GM21447 (cell line): ENCODE measurements around the gene LMF1.
"Not testable (repeated sequence)": the region's sequence is repeated elsewhere in the genome, so short reads cannot be mapped to it uniquely, and the experiment has no call there.

Experiments
- ATAC-seq: cut with Tn5 transposase; IDR thresholded peaks from one replicate; pipeline ENCODE4 v1.9.1; 2021; ENCODE audit not compliant: unreplicated experiment

Gene LMF1

DNA sequence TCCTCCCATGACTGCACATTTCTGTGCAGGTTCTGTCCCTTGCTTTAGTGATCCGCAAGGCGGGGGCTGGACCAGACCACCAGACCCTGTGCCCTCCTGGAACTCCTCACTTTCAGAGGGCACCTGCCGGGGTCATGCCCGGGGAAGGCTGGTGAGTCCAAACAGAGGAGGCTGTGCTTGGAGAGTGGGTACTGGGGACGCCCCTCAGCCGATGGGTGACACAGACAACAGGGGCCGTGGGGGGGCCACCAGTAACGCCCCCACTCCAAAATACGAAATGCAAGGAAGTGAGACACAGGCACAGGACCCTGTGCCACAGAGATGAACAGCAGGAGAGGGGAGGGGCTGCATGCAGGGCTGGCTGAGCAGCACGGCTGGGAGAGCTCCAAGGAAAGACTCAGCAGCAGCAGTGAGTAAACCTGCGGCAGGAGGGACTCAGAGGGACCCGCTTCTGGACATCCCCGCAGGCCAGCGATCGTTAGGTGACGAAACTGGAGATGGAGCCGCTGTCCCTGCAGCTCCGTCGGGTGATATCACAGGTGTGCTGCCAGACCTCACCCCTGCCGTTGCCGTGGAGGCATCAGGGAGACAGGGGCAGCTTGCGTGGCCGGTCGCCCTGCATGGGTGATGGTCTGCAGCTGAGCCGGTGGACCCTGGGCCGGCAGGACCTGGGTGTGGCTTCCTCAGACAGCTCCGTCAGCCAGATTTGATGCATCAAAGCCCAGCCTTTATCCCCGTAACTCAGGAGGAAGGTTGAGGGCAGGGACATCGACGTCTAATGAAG is 99.0 kb downstream of the LMF1 start:
- no peak for ATAC-seq

- no peak for ATAC-seq
Measured at GRCh38 chr16:870856-871561, 99.8 kb downstream of the LMF1 start.

DNA sequence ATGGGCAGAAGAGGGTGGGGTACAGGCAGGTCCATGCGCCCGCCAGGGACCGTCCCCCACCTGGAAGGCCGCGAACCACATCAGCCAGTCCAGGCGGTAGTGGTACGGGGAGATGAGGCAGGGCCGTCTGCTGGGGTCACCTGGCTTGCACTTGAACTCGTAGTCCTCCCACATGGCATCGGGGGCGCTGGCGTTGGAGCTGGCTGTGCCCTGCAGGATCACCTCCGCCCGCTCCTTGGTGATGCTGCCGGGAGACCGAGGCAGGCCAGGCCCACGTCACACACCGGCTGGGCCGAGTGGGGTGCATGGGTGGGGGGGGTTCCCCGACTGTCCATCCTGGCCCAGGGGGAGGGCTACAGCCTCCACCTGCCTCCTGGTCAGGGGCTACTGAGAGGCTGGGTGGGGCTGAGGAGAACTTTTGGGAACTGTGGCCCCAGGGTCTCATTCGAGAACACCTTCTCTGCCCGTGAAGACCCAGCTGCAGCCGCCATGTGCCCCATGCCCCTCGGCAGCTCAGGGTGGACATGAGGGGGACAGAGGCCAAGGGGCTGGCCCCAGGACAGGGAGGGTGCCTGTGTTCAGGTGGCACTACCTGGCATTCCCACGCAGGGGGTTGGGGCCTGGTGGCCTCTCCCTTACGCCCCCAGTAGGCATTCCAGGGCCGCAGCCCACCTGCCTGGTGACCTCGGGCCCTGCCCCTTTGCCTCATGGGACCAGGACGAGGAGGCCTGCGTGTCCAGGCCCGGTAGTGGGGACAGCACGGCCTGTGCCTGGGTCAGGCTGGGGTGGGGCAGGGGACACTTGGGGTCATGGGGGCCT is 100.8 kb downstream of the LMF1 start:
- ATAC-seq: no peak

DNA sequence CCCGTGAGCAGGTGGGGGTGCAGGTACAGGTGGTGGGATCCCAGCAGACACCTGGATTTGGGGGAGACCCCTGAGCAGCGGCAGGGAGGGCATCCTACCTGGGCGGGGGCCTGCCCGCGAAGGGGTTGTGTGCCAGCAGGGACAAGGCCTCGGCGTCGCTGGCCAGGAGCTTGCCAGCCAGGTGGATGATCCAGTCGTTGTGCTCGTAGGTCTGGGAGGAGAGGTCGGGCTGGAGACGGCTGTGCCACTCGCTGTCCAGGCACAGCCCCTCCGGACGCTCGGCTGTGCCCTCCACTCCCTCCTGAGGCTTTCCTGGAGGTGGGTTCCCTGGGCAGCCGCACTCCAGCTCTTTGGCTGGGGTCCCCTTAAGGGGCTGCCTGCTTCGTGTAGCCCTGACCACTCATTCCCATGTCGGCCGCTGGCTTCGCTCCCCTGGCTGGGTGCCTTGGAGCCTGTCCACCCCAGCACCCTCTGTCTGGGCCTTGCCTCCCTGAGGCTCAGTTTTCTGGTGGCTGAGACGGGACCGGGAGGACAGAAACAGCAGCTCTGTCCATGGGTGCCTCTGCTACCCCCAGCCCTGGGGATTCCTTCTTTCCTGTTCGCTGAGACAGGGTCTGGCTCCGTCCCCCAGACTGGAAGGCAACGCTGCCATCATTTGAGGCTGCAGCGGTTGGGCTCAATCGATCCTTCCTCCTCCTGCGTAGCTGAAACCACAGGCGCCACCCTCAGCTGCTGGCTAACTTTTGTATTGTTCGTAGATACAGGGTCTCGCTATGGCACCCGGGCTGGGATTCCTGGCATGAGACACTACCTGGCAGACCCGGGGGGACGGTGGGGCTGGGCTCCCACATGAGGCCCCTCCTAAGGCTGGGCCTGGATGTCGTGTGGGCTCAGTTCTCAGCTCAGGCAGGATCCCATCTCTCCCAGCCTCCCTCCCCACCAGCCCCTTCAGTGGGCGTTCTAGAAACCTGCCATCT is 101.7 kb downstream of the LMF1 start:
- no peak for ATAC-seq

DNA sequence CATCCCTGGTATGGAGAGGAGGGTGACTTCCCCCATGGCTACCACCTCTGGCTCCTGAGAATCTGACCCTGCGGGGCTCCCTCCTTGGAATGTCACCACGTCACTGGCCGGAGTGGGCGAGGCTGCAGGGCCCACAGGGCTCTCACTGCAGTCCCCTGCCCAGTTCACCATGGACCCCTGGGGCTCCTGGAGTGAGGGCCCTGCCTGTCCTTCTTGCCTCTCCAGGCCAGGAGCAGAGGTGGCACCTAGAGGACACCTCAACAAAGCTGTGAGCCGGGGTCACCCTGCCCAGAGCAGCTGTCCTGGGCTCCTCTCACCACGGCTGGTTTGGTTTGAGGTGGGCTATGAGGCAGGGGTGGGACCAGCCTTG is 102.4 kb downstream of the LMF1 start:
- no peak for ATAC-seq

DNA sequence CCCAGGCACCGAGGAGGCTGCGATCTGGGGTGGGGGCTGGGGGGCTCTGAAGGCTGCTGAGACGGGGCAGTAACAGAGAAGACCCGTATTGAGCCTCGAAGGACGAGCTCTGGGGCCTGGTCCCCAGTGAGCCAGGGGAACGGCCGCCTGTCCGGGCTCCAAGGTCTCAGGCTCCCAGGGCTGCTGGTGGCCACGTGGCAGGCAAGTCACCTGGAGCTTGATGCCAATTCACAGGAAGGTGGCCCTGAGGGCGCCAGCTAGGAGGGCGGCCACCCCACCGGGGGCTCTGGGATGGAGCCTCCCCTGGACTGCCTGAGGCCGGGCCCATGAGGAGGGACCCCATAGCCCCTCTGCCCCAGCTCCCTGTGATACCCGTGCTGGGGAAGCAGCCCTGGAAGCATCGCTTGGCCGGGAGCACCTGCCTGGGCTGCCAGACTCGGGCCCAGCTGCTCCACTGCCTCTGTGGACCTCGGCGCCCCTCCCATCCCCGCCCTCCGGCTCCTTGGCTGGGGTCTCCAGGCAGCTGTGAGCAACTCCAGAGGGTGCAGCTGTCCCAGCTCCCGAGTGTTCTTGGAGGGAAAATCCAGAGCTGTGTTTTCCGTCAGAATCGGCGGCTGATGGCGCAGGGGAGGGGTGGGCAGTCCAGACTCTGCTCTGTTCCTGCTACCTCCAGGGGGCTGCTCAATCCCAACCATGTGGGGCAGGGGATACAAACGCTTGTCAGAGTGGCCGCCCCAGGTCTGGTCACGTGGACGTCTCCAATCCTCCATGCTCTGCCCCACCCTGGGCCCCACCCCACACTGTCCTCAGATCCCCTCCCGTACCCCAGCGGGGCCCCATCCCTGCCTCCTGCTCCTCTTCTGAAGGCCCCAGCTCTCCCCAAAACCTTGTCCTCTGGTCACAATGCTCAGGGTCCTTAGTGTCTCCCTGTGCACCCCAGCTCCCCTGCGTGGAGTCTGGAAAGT is 103.1 kb downstream of the LMF1 start:
- ATAC-seq: no peak

GRCh38 chr16:866252-866896 is 104.4 kb downstream of the LMF1 start:
- ATAC-seq: no peak

DNA sequence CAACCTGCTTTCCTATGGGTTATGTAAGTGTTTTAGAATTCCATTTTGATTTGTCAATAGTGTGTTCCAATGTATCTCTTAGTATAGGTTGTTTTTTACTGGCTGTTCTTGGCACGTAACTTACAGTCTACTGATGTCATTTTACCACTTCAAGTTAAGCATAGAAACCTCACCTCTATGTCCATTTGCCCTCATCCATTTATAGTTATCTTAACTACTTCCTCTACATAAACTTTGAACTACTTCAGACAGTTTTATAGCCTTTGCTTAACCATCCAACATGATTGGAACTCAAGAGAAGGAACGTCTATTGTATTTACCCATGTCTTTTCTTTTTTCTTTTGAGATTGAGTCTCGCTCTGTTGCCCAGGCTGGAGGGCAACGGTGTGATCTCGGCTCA is 105.8 kb downstream of the LMF1 start:
- no peak for ATAC-seq

DNA sequence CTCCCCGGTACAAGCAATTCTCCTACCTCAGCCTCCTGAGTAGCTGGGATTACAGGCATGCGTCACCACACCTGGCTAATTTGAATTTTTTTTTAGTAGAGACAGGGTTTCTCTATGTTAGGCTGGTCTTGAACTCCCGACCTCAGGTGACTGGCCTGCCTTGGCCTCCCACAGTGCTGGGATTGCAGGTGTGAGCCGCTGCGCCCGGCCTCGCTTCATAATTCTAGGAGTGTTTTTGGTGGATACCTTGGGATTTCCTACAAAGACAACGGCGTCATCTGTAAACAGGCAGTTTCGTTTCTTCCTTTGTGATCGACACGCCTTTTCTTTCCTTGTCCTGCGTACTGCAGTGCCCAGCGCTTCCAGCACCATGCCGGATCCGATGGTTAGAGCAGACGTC is 109.3 kb downstream of the LMF1 start:
- ATAC-seq: no peak

DNA sequence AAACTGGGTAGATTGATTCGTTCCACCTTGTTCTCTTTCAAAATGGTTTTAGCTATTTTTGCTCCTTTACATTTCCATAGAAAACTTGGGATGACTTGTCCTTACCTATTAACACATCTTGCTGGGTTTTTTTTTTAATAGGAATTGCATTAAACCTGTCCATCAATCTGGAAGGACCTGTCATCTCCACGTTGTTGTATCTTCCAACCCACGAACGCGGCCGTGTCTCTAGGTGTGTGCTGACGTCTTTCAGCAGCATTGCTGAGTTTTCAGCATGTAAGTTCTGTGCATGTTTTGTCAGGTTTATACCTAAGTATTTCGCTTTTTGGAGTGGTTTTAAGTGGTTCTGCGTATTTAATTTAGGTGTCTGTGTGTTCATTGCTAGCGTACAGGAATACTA is 109.9 kb downstream of the LMF1 start:
- no peak for ATAC-seq

DNA sequence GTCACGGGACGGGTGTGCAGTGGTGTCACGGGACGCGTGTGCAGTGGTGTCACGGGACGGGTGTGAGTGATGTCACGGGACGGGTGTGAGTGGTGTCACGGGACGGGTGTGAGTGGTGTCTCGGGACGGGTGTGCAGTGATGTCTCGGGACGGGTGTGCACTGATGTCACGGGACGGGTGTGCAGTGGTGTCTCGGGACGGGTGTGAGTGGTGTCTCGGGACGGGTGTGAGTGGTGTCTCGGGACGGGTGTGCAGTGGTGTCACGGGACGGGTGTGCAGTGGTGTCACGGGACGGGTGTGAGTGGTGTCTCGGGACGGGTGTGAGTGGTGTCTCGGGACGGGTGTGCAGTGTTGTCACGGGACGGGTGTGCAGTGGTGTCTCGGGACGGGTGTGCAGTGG is 111.8 kb downstream of the LMF1 start:
- not testable (repeated sequence) for ATAC-seq

DNA sequence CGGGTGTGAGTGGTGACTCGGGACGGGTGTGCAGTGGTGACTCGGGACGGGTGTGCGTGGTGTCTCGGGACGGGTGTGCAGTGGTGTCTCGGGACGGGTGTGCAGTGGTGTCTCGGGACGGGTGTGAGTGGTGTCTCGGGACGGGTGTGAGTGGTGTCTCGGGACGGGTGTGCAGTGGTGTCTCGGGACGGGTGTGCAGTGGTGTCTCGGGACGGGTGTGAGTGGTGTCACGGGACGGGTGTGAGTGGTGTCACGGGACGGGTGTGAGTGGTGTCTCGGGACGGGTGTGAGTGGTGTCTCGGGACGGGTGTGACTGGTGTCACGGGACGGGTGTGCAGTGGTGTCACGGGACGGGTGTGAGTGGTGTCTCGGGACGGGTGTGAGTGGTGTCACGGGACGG is 112.3 kb downstream of the LMF1 start:
- ATAC-seq: not testable (repeated sequence)

GRCh38 chr16:856811-857210 is 114.0 kb downstream of the LMF1 start:
- no peak for ATAC-seq

- no peak for ATAC-seq
Measured at GRCh38 chr16:856101-856500, 114.7 kb downstream of the LMF1 start.

DNA sequence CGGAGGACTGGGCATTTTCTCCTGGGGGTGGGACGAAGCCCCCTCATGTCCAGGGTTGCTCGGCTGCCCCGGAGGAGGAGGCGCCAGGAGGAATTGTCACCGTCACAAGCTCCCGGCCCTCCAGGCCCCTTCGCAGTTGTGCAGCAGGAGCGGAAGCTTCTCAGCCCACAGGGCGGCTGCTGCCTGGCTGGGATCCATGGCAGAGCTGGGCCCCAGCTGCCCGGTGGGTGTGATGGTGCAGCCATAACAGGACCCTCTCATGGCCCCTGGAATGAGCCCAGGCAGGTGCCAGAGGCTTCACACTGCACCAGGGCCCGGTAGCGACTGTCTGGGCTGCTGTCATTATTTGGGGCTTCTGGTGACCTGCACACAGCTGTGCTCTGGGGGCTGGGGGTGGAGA is 115.3 kb downstream of the LMF1 start:
- ATAC-seq: no peak

- no peak for ATAC-seq
Measured at GRCh38 chr16:854808-855410, 115.9 kb downstream of the LMF1 start.

DNA sequence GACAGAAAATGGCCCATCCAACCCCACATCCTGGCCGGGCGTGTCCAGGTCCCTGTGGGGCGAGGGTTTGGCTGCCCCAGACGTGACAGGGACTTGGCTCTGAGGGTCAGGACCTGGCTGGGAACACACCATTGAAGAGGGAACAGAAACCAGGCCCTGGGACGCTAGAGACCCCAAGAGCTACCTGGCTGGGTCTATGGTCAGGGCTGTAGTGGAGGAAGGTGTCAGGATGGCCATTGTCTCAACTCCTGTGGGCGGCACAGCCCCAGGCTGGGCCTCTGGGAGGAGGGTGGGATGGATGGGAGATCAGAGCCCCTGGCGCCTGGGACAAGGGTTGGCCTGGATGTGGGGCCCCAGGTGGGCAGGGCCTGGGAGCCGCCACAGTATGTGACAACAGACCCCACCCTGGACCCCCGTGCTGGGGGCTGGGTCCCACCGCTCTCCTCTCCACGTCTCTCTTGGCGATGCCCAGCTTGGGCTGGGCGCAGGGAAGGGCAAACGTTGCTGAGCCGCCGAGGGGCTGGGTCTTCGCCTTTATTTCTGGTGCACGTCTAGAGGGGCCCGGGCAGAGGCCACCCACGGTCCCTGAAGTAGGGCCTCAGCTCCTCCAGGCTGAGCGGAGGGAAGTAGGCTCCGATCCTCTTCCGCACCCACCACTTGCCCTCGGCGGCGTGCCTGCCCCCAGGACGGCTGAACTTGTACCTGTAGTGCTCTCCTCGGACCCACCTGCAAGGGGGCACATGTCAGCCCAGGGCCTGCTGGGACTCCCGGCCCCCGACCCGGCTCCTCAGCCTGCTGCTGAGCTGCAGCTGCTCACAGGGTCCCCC is 116.6 kb downstream of the LMF1 start:
- no peak for ATAC-seq

DNA sequence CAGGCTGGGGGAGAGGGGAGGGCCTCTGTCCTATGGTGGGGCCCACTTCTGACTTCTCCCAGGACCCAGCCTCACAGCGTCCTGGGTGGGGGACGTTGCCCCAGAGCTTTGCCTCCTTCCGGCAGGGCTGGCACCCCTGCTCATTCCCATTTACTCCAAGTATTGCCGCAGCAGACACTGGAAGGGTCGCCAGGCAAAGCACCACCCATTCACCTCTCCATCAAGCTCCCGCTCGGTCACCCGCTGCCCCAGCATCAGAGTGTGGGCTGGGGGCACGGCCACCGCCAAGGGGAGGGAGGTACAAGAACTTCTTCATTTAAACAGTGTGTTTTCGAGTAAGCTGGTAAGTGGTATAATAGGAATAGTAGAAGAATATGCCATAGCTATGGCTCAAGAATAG is 117.5 kb downstream of the LMF1 start:
- ATAC-seq: no peak
